Kidney capillary endothelial cell (primary cell): ENCODE data around the gene PLXNB2.

Source experiments
- DNase-seq: peaks from one replicate; pipeline ENCODE4 v3.0.0-alpha.2; 2018; ENCODE audit warnings: low spot score

The PLXNB2 gene

GRCh38 chr22:50264946-50265669 lies 42.3 kb downstream of the PLXNB2 start:
- no peak for DNase-seq

- no peak for DNase-seq
Observed at GRCh38 chr22:50264104-50264745, 43.2 kb downstream of the PLXNB2 start.

- DNase-seq: no peak
Observed at GRCh38 chr22:50262973-50263617, 44.4 kb downstream of the PLXNB2 start.

- no peak for DNase-seq
Observed at GRCh38 chr22:50262460-50262911, 45.0 kb downstream of the PLXNB2 start.

- no peak for DNase-seq
Observed at GRCh38 chr22:50261615-50262459, 45.6 kb downstream of the PLXNB2 start, which contains the start of gene MAPK12. MAPK12 (minus strand) TSS chr22:50261683; CDS start chr22:50261509, 174 bp downstream.

GRCh38 chr22:50260801-50261614 lies 46.4 kb downstream of the PLXNB2 start:
- no peak for DNase-seq

GRCh38 chr22:50260434-50260800 lies 47.0 kb downstream of the PLXNB2 start:
- no peak for DNase-seq

- DNase-seq: no peak
Observed at GRCh38 chr22:50259302-50259701, 48.1 kb downstream of the PLXNB2 start.

GRCh38 chr22:50258361-50259292 lies 48.8 kb downstream of the PLXNB2 start:
- no peak for DNase-seq

- no peak for DNase-seq
Observed at GRCh38 chr22:50257451-50258360, 49.7 kb downstream of the PLXNB2 start.

GRCh38 chr22:50257041-50257440 lies 50.4 kb downstream of the PLXNB2 start:
- no peak for DNase-seq

- no peak for DNase-seq
Observed at GRCh38 chr22:50256258-50256862, 51.1 kb downstream of the PLXNB2 start.

- DNase-seq: no peak
Observed at GRCh38 chr22:50255607-50256006, 51.8 kb downstream of the PLXNB2 start.

GRCh38 chr22:50255099-50255498 lies 52.3 kb downstream of the PLXNB2 start:
- DNase-seq: no peak

- DNase-seq: no peak
Observed at GRCh38 chr22:50253941-50254340, 53.5 kb downstream of the PLXNB2 start.

GRCh38 chr22:50253046-50253915 lies 54.2 kb downstream of the PLXNB2 start:
- DNase-seq: no peak
